ENCODE results near the gene SOD1. TPM values are rescaled to one million over a fixed set of nuclear protein-coding genes. Genes with fewer than 3 reads are reported as not detected.

Gene SOD1
- total RNA-seq, 4 donors from 2014 or later = 87.6 to 156 (median 140) TPM

GRCh38 chr21:31667639-31668038 lies 8.1 kb downstream of the SOD1 start:
- no peak overlapping the region for H3K27ac ChIP-seq
- H3K4me1 ChIP-seq = peaks cover 0 to 21% of the 10 kb centered on the region in 2 donors
- H3K4me3 ChIP-seq = no peak overlapping the region
- TF ChIP-seq POLR2A (IDR thresholded peaks at IDR 0.05) = no peak
- TF ChIP-seq, protein P1, sequence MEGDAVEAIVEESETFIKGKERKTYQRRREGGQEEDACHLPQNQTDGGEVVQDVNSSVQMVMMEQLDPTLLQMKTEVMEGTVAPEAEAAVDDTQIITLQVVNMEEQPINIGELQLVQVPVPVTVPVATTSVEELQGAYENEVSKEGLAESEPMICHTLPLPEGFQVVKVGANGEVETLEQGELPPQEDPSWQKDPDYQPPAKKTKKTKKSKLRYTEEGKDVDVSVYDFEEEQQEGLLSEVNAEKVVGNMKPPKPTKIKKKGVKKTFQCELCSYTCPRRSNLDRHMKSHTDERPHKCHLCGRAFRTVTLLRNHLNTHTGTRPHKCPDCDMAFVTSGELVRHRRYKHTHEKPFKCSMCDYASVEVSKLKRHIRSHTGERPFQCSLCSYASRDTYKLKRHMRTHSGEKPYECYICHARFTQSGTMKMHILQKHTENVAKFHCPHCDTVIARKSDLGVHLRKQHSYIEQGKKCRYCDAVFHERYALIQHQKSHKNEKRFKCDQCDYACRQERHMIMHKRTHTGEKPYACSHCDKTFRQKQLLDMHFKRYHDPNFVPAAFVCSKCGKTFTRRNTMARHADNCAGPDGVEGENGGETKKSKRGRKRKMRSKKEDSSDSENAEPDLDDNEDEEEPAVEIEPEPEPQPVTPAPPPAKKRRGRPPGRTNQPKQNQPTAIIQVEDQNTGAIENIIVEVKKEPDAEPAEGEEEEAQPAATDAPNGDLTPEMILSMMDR (IDR thresholded peaks at IDR 0.05) = no peak
- H3K9me3 ChIP-seq = no peaks in the 10 kb centered on the region
- H3K27me3 ChIP-seq = no peaks in the 10 kb centered on the region
- DNase-seq = no peak
- intact Hi-C loops (cut with DNase I; ENCODE audit: low total_unique reads) = loop anchor here (10.0 kb wide), 1 partner anchor 727 kb away; the partner anchor contains the start of gene URB1
- no peaks in the 10 kb centered on the region for H3K36me3 ChIP-seq

DNA sequence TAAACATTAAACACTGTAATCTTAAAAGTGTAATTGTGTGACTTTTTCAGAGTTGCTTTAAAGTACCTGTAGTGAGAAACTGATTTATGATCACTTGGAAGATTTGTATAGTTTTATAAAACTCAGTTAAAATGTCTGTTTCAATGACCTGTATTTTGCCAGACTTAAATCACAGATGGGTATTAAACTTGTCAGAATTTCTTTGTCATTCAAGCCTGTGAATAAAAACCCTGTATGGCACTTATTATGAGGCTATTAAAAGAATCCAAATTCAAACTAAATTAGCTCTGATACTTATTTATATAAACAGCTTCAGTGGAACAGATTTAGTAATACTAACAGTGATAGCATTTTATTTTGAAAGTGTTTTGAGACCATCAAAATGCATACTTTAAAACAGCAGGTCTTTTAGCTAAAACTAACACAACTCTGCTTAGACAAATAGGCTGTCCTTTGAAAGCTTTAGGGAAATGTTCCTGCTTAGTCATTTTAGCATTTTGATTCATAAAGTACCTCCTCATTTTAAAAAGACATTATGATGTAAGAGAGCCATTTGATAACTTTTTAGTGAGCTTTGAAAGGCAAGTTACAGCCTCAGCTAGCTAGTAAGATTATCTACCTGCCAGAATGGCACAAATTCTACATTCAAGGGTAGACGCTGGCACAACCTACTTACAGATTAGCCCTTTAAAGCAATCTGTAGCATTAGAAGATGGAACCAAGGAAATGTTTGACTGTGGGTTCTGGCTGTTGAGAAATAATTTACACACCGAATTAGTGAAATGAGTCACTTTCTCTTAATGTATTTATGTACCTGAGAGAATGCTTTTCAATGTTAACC lies 9.4 kb downstream of the SOD1 start:
- TF ChIP-seq POLR2A (IDR thresholded peaks at IDR 0.05) = no peak
- TF ChIP-seq, protein P1 (IDR thresholded peaks at IDR 0.05) = no peak
- Histone ChIP-seq H3K36me3 (no peaks in the 10 kb centered on the region), H3K27ac (no peak overlapping the region), H3K4me1 (peaks cover 0 to 15% of the 10 kb centered on the region in 2 donors), H3K9me3 (no peaks in the 10 kb centered on the region), H3K4me3 (no peak overlapping the region), H3K27me3 (no peaks in the 10 kb centered on the region)
- DNase-seq = no peak
- intact Hi-C loops (cut with DNase I; ENCODE audit: low total_unique reads) = loop anchor here (10.0 kb wide), 1 partner anchor 726 kb away; the partner anchor contains the start of gene URB1

- TF ChIP-seq, protein P1 (IDR thresholded peaks at IDR 0.05) = no peak
- Histone ChIP-seq H3K4me1 (peaks cover 0 to 15% of the 10 kb centered on the region in 2 donors), H3K27ac (no peak overlapping the region), H3K27me3 (no peaks in the 10 kb centered on the region), H3K36me3 (no peaks in the 10 kb centered on the region), H3K9me3 (no peaks in the 10 kb centered on the region), H3K4me3 (no peak overlapping the region)
- DNase-seq = no peak
- intact Hi-C loops (cut with DNase I; ENCODE audit: low total_unique reads) = no loop called here
Observed at GRCh38 chr21:31670070-31670469, 10.6 kb downstream of the SOD1 start.

- intact Hi-C loops (cut with DNase I; ENCODE audit: low total_unique reads) = no loop called here
Observed at GRCh38 chr21:31671146-31671716, 11.7 kb downstream of the SOD1 start.

More at GRCh38 chr21:31671146-31671716, 11.7 kb downstream of the SOD1 start:
- no peaks in the 10 kb centered on the region for H3K36me3 ChIP-seq
- H3K4me1 ChIP-seq = peaks cover 0 to 15% of the 10 kb centered on the region in 2 donors
- no peak overlapping the region for H3K4me3 ChIP-seq
- no peaks in the 10 kb centered on the region for H3K9me3 ChIP-seq
- TF ChIP-seq POLR2A (IDR thresholded peaks at IDR 0.05) = no peak
- TF ChIP-seq, protein P1 (IDR thresholded peaks at IDR 0.05) = no peak
- no peak for DNase-seq
- H3K27me3 ChIP-seq = no peaks in the 10 kb centered on the region
- no peak overlapping the region for H3K27ac ChIP-seq

Data from uterus (tissue), 4 donors.